Transverse colon (tissue), 4 donors: ENCODE measurements around the gene DCUN1D3. TPM values are rescaled to one million over a fixed set of nuclear protein-coding genes. Genes with fewer than 3 reads are reported as not detected.

Experiments used
- DNase-seq: peaks from one replicate; pipeline ENCODE4 v3.0.0-alpha.2; 2019
- H3K27ac ChIP-seq, 4 donors: fragments of 200-600 bp; sonication (generic); 2 replicates each; pipeline ENCODE4 v1.5.1; 2016 to 2018; ENCODE audit warnings: inconsistent platforms in 4 of 4
- H3K27me3 ChIP-seq: fragments of 200-600 bp; sonication (generic); 2 replicates; pipeline ENCODE4 v1.5.1; 2017; ENCODE audit warnings: inconsistent platforms
- H3K36me3 ChIP-seq, 4 donors: fragments of 200-600 bp; sonication (generic); 2 replicates each; pipeline ENCODE4 v1.5.1; 2017 to 2019; ENCODE audit warnings: inconsistent platforms in 4 of 4
- H3K4me1 ChIP-seq, 4 donors: fragments of 200-600 bp; sonication (generic); 2 replicates each; pipeline ENCODE4 v1.5.1; 2017 to 2020; ENCODE audit warnings: inconsistent platforms in 4 of 4
- H3K4me3 ChIP-seq, 4 donors: fragments of 200-600 bp; sonication (generic); 1 replicate in 1 of 4; 2 replicates in 3 of 4; pipeline versions ENCODE4 v1.5.1 to v1.6.1; 2017 to 2019; ENCODE audit warnings: inconsistent platforms in 4 of 4
- H3K9me3 ChIP-seq, 2 donors: fragments of 200-600 bp; sonication (generic); 2 replicates each; pipeline ENCODE4 v1.5.1; 2017 to 2019; ENCODE audit warnings: inconsistent platforms in 2 of 2
- EP300 ChIP-seq: sonication (generic); formaldehyde crosslinking; IDR thresholded peaks from one replicate; pipeline ENCODE4 v1.6.1; 2017; ENCODE audit warnings: antibody characterized with exemption, low read depth
- POLR2A ChIP-seq: fragments of 450-650 bp; IDR thresholded peaks from one replicate; pipeline ENCODE4 v1.6.1; 2016; ENCODE audit warnings: antibody characterized with exemption, mild to moderate bottlenecking, moderate library complexity
- POLR2AphosphoS5 ChIP-seq, 3 donors: sonication (generic); formaldehyde crosslinking; IDR thresholded peaks; one replicate each; pipeline ENCODE4 v1.6.1; 2016; ENCODE audit warnings: antibody characterized with exemption in 3 of 3
- WGBS, 2 donors: methylation state at CpG; one replicate each; pipeline ENCODE4 v1.1.5; 2018; ENCODE audit warnings: low coverage in 1 of 2; 5-methylcytosine and 5-hydroxymethylcytosine counted together
- in situ Hi-C, 4 donors: fragments of 200-750 bp; cut with MboI; loops; one replicate each; pipeline versions ENCODE4 v1.15.0 to v1.15.1; 2017; ENCODE audit warnings: low sequenced_read_pairs in 3 of 4, low pct_ligation_motif_present in 1 of 4, low pct_unique_long_range_greater_than_20kb in 1 of 4
- intact Hi-C: fragments of 100-400 bp; cut with DNase I; formaldehyde crosslinking; loops from one replicate; pipeline ENCODE4 v1.15.1; 2023; ENCODE audit warnings: low total_unique reads
- total RNA-seq, 4 donors: library from RNA; depleted of rRNA; stranded (reverse); fragments of >200 nt; gene quantifications; one replicate each; pipeline ENCODE4 v1.1.0, GENCODE V29; 2016
- TF ChIP-seq, protein P1 (sequence below), 5 experiments: fragments of 200-600 bp in 3 of 5; fragments of 450-650 bp in 2 of 5; sonication (generic) in 3 of 5; IDR thresholded peaks; 1 replicate in 2 of 5; 2 replicates in 3 of 5; pipeline ENCODE4 v1.5.1; 2016 to 2017; ENCODE audit warnings: antibody characterized with exemption in 5 of 5, inconsistent platforms in 3 of 5, mild to moderate bottlenecking in 2 of 5, moderate library complexity in 1 of 5

Gene DCUN1D3
- total RNA-seq, 4 donors from 2014 or later: 5.6 to 47.6 (median 10.5) TPM

GRCh38 chr16:20887207-20887606 is 13.0 kb downstream of the DCUN1D3 start:
- TF ChIP-seq POLR2AphosphoS5 (IDR thresholded peaks at IDR 0.05) (no peak), POLR2A (no peak), EP300 (no peak)
- TF ChIP-seq, protein P1, sequence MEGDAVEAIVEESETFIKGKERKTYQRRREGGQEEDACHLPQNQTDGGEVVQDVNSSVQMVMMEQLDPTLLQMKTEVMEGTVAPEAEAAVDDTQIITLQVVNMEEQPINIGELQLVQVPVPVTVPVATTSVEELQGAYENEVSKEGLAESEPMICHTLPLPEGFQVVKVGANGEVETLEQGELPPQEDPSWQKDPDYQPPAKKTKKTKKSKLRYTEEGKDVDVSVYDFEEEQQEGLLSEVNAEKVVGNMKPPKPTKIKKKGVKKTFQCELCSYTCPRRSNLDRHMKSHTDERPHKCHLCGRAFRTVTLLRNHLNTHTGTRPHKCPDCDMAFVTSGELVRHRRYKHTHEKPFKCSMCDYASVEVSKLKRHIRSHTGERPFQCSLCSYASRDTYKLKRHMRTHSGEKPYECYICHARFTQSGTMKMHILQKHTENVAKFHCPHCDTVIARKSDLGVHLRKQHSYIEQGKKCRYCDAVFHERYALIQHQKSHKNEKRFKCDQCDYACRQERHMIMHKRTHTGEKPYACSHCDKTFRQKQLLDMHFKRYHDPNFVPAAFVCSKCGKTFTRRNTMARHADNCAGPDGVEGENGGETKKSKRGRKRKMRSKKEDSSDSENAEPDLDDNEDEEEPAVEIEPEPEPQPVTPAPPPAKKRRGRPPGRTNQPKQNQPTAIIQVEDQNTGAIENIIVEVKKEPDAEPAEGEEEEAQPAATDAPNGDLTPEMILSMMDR (IDR thresholded peaks at IDR 0.05): no peak
- Histone ChIP-seq H3K27me3 (no peaks in the 10 kb centered on the region), H3K36me3 (no peaks in the 10 kb centered on the region), H3K9me3 (no peaks in the 10 kb centered on the region), H3K27ac (peak overlapping the region in 2 of 4 donors; percentile 3 to 18), H3K4me1 (peaks cover 22 to 70% (median 52%) of the 10 kb centered on the region in 4 donors), H3K4me3 (no peak overlapping the region)
- no peak for DNase-seq
- intact Hi-C loops: no loop called here
- 80 to 96% methylated on average over 1 of the region's 1 CpG for WGBS, 2 donors
- in situ Hi-C loops: no loop called here

DNA sequence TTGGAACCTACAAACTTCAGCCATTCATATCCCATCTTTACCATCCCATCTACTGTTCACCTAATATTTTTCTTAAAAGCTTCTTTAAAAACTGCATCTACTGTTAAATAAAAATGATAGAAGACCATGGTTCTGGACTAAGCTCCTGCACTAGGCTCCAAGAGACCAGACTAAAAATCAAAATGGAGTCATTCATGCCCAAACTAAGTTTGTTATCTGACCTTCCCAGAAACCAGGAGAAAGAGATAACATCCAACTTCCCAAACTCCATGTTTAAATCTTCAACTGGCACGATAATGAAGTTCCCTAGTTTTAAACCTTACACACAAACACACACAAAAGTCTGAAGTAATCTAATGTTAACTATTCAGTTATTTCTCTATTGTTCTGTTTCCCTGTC is 13.8 kb downstream of the DCUN1D3 start:
- Histone ChIP-seq H3K9me3 (no peaks in the 10 kb centered on the region), H3K36me3 (no peaks in the 10 kb centered on the region), H3K4me3 (no peak overlapping the region), H3K27me3 (no peaks in the 10 kb centered on the region), H3K4me1 (peaks cover 23 to 79% (median 60%) of the 10 kb centered on the region in 4 donors), H3K27ac (no peak overlapping the region)
- 53 to 63% methylated on average over 1 of the region's 1 CpG for WGBS, 2 donors
- DNase-seq: no peak
- in situ Hi-C loops: no loop called here
- TF ChIP-seq, protein P1 (IDR thresholded peaks at IDR 0.05): no peak
- TF ChIP-seq POLR2A (no peak), POLR2AphosphoS5 (IDR thresholded peaks at IDR 0.05) (no peak), EP300 (no peak)
- intact Hi-C loops: no loop called here

DNA sequence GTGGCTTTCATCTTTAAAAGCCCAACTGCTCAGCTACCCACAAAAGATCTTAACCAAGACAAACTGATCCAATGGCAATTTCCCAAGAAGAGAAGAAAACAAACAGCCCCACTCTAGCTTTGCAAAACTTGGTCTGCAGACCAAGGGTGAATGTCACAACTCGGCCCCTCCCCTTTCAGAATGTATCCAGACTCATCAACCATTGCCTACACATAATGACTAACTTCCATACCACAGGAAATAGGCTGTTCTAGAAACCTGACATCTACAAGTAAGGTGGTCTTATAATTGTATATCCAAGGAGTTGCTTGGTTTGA is 16.0 kb downstream of the DCUN1D3 start:
- 27% methylated on average over 1 of the region's 1 CpG; no CpG with 5 or more reads in 1 of the 2 donors for WGBS, 2 donors
- in situ Hi-C loops (no loop called here), intact Hi-C loops (no loop called here)
- Histone ChIP-seq H3K27me3 (no peaks in the 10 kb centered on the region), H3K4me1 (peaks cover 23 to 87% (median 64%) of the 10 kb centered on the region in 4 donors), H3K27ac (peak overlapping the region; percentile 66 to 80 (median 74)), H3K36me3 (no peaks in the 10 kb centered on the region), H3K9me3 (no peaks in the 10 kb centered on the region), H3K4me3 (no peak overlapping the region)
- TF ChIP-seq, protein P1 (IDR thresholded peaks at IDR 0.05): no peak
- TF ChIP-seq POLR2A (no peak), EP300 (no peak)
- DNase-seq: peak; percentile 24

GRCh38 chr16:20883554-20884239 is 16.5 kb downstream of the DCUN1D3 start:
- H3K4me1 ChIP-seq: peaks cover 26 to 91% (median 68%) of the 10 kb centered on the region in 4 donors
- H3K36me3 ChIP-seq: no peaks in the 10 kb centered on the region
- TF ChIP-seq POLR2AphosphoS5 (IDR thresholded peaks at IDR 0.05): peak in 1 of 3 donors; percentile 20
- TF ChIP-seq EP300: no peak
- in situ Hi-C loops: no loop called here
- H3K27ac ChIP-seq: peak overlapping the region; percentile 66 to 80 (median 74)
- DNase-seq: no peak
- H3K4me3 ChIP-seq: no peak overlapping the region
- 49 to 54% methylated on average over 5 of the region's 5 CpGs for WGBS, 2 donors
- H3K27me3 ChIP-seq: no peaks in the 10 kb centered on the region
- H3K9me3 ChIP-seq: no peaks in the 10 kb centered on the region
- intact Hi-C loops: no loop called here

DNA sequence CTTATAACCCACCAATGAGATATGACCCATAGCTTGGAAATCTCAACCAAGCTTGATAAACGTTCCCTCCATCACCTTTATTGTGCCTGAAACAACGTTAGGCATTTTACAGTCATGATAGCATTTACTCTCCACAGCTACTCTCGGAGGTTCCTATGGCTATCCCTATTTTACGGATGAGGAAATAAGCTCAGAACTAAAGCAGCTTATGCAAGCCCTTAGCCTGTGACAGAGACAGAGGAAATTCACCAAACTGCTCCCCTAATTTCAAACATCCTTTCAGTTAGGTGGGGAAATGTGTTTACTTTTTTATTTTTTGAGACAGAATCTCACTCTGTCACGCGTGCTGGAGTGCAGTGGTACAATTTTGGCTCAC is 18.7 kb downstream of the DCUN1D3 start:
- intact Hi-C loops: no loop called here
- 58 to 62% methylated on average over 3 to 6 of the region's 6 CpGs for WGBS, 2 donors
- no peaks in the 10 kb centered on the region for H3K36me3 ChIP-seq
- no peaks in the 10 kb centered on the region for H3K9me3 ChIP-seq
- no peak overlapping the region for H3K4me3 ChIP-seq
- no peak for DNase-seq
- in situ Hi-C loops: no loop called here
- peaks cover 31 to 87% (median 59%) of the 10 kb centered on the region in 4 donors for H3K4me1 ChIP-seq
- no peaks in the 10 kb centered on the region for H3K27me3 ChIP-seq
- H3K27ac ChIP-seq: peak overlapping the region; percentile 66 to 80 (median 74)
- TF ChIP-seq POLR2AphosphoS5 (IDR thresholded peaks at IDR 0.05) (no peak), POLR2A (no peak), EP300 (no peak)
- TF ChIP-seq, protein P1 (IDR thresholded peaks at IDR 0.05): no peak
